CD14-positive monocyte (primary cell): ENCODE results near the gene NKX2-2. TPM values are rescaled to one million over a fixed set of nuclear protein-coding genes. Genes with fewer than 3 reads are reported as not detected.

Experiments
- DNase-seq, 3 donors: peaks; one replicate each; pipeline ENCODE4 v3.0.0-alpha.2; 2011 to 2022
- H2AFZ ChIP-seq: 2 replicates; pipeline ENCODE4 v1.6.0; 2012; ENCODE audit warnings: mild to moderate bottlenecking, low read depth, low read length, inconsistent platforms; ENCODE audit not compliant: insufficient read depth, poor library complexity, severe bottlenecking
- H3K27ac ChIP-seq, 2 donors: 1 replicate in 1 of 2; 2 replicates in 1 of 2; pipeline ENCODE4 v1.5.1; 2012 to 2013; ENCODE audit warnings: low read length in 2 of 2, control low read depth in 1 of 2, inconsistent platforms in 1 of 2, low read depth in 1 of 2, mild to moderate bottlenecking in 1 of 2
- H3K27me3 ChIP-seq, 2 donors: one replicate each; pipeline versions ENCODE4 v1.6.0 to v1.6.1; 2011 to 2013; ENCODE audit warnings: low read length in 2 of 2; ENCODE audit not compliant: control insufficient read depth in 2 of 2, insufficient read depth in 2 of 2
- H3K36me3 ChIP-seq, 2 donors: replicated peaks in 1 of 2; 1 replicate in 1 of 2; 2 replicates in 1 of 2; pipeline versions ENCODE4 v1.5.1 to v1.6.1; 2012 to 2013; ENCODE audit warnings: low read length in 2 of 2, control low read depth in 1 of 2, inconsistent platforms in 1 of 2, mild to moderate bottlenecking in 1 of 2; ENCODE audit not compliant: insufficient read depth in 2 of 2, control insufficient read depth in 1 of 2
- H3K4me1 ChIP-seq, 2 donors: 1 replicate in 1 of 2; 2 replicates in 1 of 2; pipeline versions ENCODE4 v1.5.1 to v1.6.1; 2012 to 2013; ENCODE audit warnings: low read length in 2 of 2, control low read depth in 1 of 2, inconsistent platforms in 1 of 2, mild to moderate bottlenecking in 1 of 2, moderate library complexity in 1 of 2; ENCODE audit not compliant: insufficient read depth in 2 of 2, control insufficient read depth in 1 of 2
- H3K4me2 ChIP-seq: replicated peaks from 2 replicates; pipeline ENCODE3; 2012; ENCODE audit warnings: low read length, moderate library complexity, mild to moderate bottlenecking; ENCODE audit not compliant: poor library complexity, severe bottlenecking; ENCODE audit errors: extremely low read depth
- H3K4me3 ChIP-seq, 3 experiments: fragments of 200-600 bp in 1 of 3; sonication (generic) in 1 of 3; replicated peaks in 1 of 3; 1 replicate in 2 of 3; 2 replicates in 1 of 3; pipeline ENCODE4 v1.5.1; 2011 to 2013; ENCODE audit warnings: low read length in 3 of 3, mild to moderate bottlenecking in 3 of 3, control low read depth in 2 of 3, low read depth in 2 of 3, inconsistent platforms in 1 of 3, moderate library complexity in 1 of 3
- H3K79me2 ChIP-seq: 2 replicates; pipeline ENCODE4 v1.6.0; 2012; ENCODE audit warnings: mild to moderate bottlenecking, control low read depth, inconsistent platforms, low read length, moderate library complexity; ENCODE audit not compliant: insufficient read depth
- H3K9ac ChIP-seq: 2 replicates; pipeline ENCODE4 v1.6.0; 2017; ENCODE audit warnings: low read length, mild to moderate bottlenecking; ENCODE audit not compliant: insufficient read depth, poor library complexity, severe bottlenecking
- H3K9me3 ChIP-seq, 2 donors: replicated peaks in 1 of 2; 1 replicate in 1 of 2; 2 replicates in 1 of 2; pipeline versions ENCODE4 v1.5.1 to v1.6.1; 2012 to 2013; ENCODE audit warnings: low read length in 2 of 2, control low read depth in 1 of 2; ENCODE audit not compliant: control insufficient read depth in 1 of 2, insufficient read depth in 1 of 2
- H4K20me1 ChIP-seq: 2 replicates; pipeline ENCODE4 v1.6.0; 2012; ENCODE audit warnings: mild to moderate bottlenecking, low read length, control low read depth, moderate library complexity; ENCODE audit not compliant: insufficient read depth
- H3K27ac Mint-ChIP-seq, 7 donors: one replicate each; pipeline ENCODE4 v1.8.0; 2020; ENCODE audit warnings: mild to moderate bottlenecking in 7 of 7, mixed read lengths in 7 of 7, moderate library complexity in 6 of 7, inconsistent platforms in 2 of 7
- H3K27me3 Mint-ChIP-seq, 3 donors: one replicate each; pipeline ENCODE4 v1.8.0; 2021 to 2022; ENCODE audit warnings: low read depth in 3 of 3, mild to moderate bottlenecking in 3 of 3, mixed read lengths in 3 of 3, moderate library complexity in 3 of 3, inconsistent platforms in 1 of 3
- H3K36me3 Mint-ChIP-seq, 2 donors: one replicate each; pipeline ENCODE4 v1.8.0; 2020; ENCODE audit warnings: mixed read lengths in 2 of 2, inconsistent platforms in 1 of 2, mild to moderate bottlenecking in 1 of 2
- H3K4me1 Mint-ChIP-seq: one replicate; pipeline ENCODE4 v1.8.0; 2020; ENCODE audit warnings: mild to moderate bottlenecking, mixed read lengths
- H3K4me3 Mint-ChIP-seq, 2 donors: one replicate each; pipeline ENCODE4 v1.8.0; 2020; ENCODE audit warnings: mild to moderate bottlenecking in 2 of 2, mixed read lengths in 2 of 2, moderate library complexity in 1 of 2
- H3K9me3 Mint-ChIP-seq, 7 donors: one replicate each; pipeline ENCODE4 v1.8.0; 2020 to 2022; ENCODE audit warnings: mixed read lengths in 7 of 7, mild to moderate bottlenecking in 6 of 7, moderate library complexity in 6 of 7, inconsistent platforms in 2 of 7
- WGBS: methylation state at CpG from one replicate; pipeline ENCODE4 v1.1.5; 2013; ENCODE audit warnings: missing lambda C conversion rate; ENCODE audit not compliant: insufficient coverage; 5-methylcytosine and 5-hydroxymethylcytosine counted together
- intact Hi-C, 2 donors: fragments of 100-400 bp; cut with micrococcal nuclease; formaldehyde crosslinking; loops; one replicate each; pipeline versions ENCODE4 v1.15.0 to v1.15.1; 2023
- polyA plus RNA-seq, 3 donors: library from polyadenylated mRNA; depleted of rRNA in 1 of 3; unstranded in 2 of 3; stranded (reverse) in 1 of 3; fragments of 300-500 nt in 2 of 3; fragments of >200 nt in 1 of 3; fragmentation: Illumina TruSeq in 2 of 3; gene quantifications; 1 replicate in 2 of 3; 2 replicates in 1 of 3; pipeline ENCODE4 v1.2.3, GENCODE V29; 2012 to 2021
- TF ChIP-seq, protein P1 (sequence below): fragments of 200-600 bp; IDR thresholded peaks from one replicate; pipeline ENCODE4 v1.8.0; 2022; ENCODE audit warnings: antibody characterized with exemption, mild to moderate bottlenecking

NKX2-2 gene
- polyA plus RNA-seq, 3 donors = not detected

DNA sequence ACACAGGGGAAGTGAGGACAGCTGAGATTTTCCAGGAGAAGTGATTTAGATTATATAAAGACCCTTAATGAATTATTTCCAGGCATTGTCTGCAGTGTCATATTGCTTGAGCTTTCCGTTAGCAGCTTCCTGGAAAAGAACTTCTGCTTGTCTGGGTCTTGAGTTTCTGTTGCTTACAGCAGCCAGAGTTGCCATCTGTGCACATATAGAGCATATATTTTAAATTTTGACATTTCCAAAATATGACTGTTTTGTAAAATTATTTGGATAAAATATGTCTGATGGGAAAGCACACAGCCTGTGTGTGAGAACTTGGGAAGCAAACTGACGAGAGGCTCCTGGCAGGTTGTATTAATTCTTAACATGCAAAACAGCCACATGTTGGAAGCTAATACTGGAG is 21.0 kb upstream of the NKX2-2 start:
- no peaks in the 10 kb centered on the region for H3K9me3 ChIP-seq
- Mint-ChIP-seq H3K27me3 (peaks cover 8 to 38% (median 22%) of the 10 kb centered on the region in 3 donors), H3K4me3 (peak overlapping the region in 1 of 2 donors; percentile 26), H3K27ac (no peak overlapping the region), H3K4me1 (no peaks in the 10 kb centered on the region), H3K9me3 (peaks cover 0 to 5% (median 0%) of the 10 kb centered on the region in 7 donors), H3K36me3 (no peaks in the 10 kb centered on the region)
- intact Hi-C loops = no loop called here
- no peaks in the 10 kb centered on the region for H3K4me1 ChIP-seq
- H4K20me1 ChIP-seq = no peaks in the 10 kb centered on the region
- no peak overlapping the region for H3K9ac ChIP-seq
- H3K27me3 ChIP-seq = peaks cover 8 to 11% of the 10 kb centered on the region in 2 donors
- H3K4me3 ChIP-seq = no peak overlapping the region
- TF ChIP-seq, protein P1, sequence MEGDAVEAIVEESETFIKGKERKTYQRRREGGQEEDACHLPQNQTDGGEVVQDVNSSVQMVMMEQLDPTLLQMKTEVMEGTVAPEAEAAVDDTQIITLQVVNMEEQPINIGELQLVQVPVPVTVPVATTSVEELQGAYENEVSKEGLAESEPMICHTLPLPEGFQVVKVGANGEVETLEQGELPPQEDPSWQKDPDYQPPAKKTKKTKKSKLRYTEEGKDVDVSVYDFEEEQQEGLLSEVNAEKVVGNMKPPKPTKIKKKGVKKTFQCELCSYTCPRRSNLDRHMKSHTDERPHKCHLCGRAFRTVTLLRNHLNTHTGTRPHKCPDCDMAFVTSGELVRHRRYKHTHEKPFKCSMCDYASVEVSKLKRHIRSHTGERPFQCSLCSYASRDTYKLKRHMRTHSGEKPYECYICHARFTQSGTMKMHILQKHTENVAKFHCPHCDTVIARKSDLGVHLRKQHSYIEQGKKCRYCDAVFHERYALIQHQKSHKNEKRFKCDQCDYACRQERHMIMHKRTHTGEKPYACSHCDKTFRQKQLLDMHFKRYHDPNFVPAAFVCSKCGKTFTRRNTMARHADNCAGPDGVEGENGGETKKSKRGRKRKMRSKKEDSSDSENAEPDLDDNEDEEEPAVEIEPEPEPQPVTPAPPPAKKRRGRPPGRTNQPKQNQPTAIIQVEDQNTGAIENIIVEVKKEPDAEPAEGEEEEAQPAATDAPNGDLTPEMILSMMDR = no peak
- H3K36me3 ChIP-seq = no peaks in the 10 kb centered on the region
- H3K79me2 ChIP-seq = no peaks in the 10 kb centered on the region
- no peak for DNase-seq
- no peak overlapping the region for H3K4me2 ChIP-seq
- WGBS = no CpG with 5 or more reads among the region's 2 CpGs
- H2AFZ ChIP-seq = no peak overlapping the region
- H3K27ac ChIP-seq = no peak overlapping the region

DNA sequence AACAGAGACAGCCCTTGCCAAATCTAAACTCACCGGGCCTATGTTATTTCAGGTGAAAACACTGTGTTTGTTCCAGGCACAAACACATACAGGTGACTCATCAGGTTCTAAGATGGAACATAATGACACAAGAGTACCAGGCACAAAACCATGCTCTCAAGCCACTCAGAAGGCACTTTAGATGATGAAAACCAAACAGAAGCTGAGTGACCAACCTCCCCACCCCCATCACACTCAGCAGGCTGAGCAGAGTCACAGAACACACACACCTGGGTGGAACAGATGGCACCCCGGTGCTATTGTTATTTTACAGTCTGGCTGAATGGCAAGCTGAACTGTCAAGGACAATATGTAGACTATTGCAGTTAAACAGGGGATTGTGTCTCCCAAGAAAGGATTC is 20.6 kb upstream of the NKX2-2 start:
- DNase-seq = no peak
- 57% methylated on average over 1 of the region's 2 CpGs for WGBS

More for the DNA sequence above, 20.6 kb upstream of the NKX2-2 start:
- Mint-ChIP-seq H3K27me3 (peaks cover 8 to 37% (median 22%) of the 10 kb centered on the region in 3 donors), H3K9me3 (peaks cover 0 to 4% (median 0%) of the 10 kb centered on the region in 7 donors), H3K4me1 (no peaks in the 10 kb centered on the region), H3K36me3 (no peaks in the 10 kb centered on the region), H3K4me3 (no peak overlapping the region), H3K27ac (no peak overlapping the region)
- H3K79me2 ChIP-seq = no peaks in the 10 kb centered on the region
- no peaks in the 10 kb centered on the region for H3K4me1 ChIP-seq
- H2AFZ ChIP-seq = no peak overlapping the region
- TF ChIP-seq, protein P1 = no peak
- H3K27me3 ChIP-seq = peaks cover 10 to 11% of the 10 kb centered on the region in 2 donors
- no peak overlapping the region for H3K27ac ChIP-seq
- H3K4me2 ChIP-seq = no peak overlapping the region
- intact Hi-C loops = no loop called here
- H3K9ac ChIP-seq = no peak overlapping the region
- no peak overlapping the region for H3K4me3 ChIP-seq
- no peaks in the 10 kb centered on the region for H4K20me1 ChIP-seq
- H3K9me3 ChIP-seq = no peaks in the 10 kb centered on the region
- no peaks in the 10 kb centered on the region for H3K36me3 ChIP-seq
